Measurements from ENCODE around the gene DNAJB14. TPM values are rescaled to one million over a fixed set of nuclear protein-coding genes. Genes with fewer than 3 reads are reported as not detected.

Gene DNAJB14
- total and polyA plus RNA-seq, 2 of the 13 experiments (the other 11 are each of a cell fraction or from before 2014, with no cell fraction given) = 9.1 to 38.1 TPM

DNA sequence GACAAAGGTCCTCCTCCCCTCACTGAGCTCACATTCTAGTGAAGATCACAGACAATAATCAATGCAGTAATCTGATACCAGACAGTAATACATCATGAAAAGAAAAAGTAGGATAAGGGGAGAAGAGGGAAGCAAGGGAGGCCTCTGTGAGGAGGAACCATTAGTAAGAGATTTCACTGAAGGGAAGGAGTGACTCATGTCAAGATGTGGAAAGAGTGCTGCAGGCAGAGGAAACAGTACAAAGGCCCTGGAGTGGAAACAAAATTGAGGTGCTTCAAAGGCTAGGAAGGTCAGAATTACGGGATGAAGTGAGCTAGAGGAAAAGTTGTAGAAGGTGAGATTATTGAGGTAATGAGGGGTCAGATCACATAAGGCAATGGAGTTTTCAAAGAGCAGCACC, 90.3 kb downstream of the DNAJB14 start (continued):
- TF ChIP-seq, protein P1, sequence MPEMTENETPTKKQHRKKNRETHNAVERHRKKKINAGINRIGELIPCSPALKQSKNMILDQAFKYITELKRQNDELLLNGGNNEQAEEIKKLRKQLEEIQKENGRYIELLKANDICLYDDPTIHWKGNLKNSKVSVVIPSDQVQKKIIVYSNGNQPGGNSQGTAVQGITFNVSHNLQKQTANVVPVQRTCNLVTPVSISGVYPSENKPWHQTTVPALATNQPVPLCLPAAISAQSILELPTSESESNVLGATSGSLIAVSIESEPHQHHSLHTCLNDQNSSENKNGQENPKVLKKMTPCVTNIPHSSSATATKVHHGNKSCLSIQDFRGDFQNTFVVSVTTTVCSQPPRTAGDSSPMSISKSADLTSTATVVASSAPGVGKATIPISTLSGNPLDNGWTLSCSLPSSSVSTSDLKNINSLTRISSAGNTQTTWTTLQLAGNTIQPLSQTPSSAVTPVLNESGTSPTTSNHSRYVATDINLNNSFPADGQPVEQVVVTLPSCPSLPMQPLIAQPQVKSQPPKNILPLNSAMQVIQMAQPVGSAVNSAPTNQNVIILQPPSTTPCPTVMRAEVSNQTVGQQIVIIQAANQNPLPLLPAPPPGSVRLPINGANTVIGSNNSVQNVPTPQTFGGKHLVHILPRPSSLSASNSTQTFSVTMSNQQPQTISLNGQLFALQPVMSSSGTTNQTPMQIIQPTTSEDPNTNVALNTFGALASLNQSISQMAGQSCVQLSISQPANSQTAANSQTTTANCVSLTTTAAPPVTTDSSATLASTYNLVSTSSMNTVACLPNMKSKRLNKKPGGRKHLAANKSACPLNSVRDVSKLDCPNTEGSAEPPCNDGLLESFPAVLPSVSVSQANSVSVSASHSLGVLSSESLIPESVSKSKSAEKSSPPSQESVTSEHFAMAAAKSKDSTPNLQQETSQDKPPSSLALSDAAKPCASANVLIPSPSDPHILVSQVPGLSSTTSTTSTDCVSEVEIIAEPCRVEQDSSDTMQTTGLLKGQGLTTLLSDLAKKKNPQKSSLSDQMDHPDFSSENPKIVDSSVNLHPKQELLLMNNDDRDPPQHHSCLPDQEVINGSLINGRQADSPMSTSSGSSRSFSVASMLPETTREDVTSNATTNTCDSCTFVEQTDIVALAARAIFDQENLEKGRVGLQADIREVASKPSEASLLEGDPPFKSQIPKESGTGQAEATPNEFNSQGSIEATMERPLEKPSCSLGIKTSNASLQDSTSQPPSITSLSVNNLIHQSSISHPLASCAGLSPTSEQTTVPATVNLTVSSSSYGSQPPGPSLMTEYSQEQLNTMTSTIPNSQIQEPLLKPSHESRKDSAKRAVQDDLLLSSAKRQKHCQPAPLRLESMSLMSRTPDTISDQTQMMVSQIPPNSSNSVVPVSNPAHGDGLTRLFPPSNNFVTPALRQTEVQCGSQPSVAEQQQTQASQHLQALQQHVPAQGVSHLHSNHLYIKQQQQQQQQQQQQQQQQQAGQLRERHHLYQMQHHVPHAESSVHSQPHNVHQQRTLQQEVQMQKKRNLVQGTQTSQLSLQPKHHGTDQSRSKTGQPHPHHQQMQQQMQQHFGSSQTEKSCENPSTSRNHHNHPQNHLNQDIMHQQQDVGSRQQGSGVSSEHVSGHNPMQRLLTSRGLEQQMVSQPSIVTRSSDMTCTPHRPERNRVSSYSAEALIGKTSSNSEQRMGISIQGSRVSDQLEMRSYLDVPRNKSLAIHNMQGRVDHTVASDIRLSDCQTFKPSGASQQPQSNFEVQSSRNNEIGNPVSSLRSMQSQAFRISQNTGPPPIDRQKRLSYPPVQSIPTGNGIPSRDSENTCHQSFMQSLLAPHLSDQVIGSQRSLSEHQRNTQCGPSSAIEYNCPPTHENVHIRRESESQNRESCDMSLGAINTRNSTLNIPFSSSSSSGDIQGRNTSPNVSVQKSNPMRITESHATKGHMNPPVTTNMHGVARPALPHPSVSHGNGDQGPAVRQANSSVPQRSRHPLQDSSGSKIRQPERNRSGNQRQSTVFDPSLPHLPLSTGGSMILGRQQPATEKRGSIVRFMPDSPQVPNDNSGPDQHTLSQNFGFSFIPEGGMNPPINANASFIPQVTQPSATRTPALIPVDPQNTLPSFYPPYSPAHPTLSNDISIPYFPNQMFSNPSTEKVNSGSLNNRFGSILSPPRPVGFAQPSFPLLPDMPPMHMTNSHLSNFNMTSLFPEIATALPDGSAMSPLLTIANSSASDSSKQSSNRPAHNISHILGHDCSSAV (CRISPR knock-in tag; IDR thresholded peaks at IDR 0.05; ENCODE audit: borderline replicate concordance) = no peak
- TF ChIP-seq FOXA3 (CRISPR knock-in tag; IDR thresholded peaks at IDR 0.05) = no peak
- TF ChIP-seq AGO2 (optimal IDR thresholded peaks at IDR 0.05; ENCODE audit: low read depth, low read length) = no peak
- TF ChIP-seq, protein P2, sequence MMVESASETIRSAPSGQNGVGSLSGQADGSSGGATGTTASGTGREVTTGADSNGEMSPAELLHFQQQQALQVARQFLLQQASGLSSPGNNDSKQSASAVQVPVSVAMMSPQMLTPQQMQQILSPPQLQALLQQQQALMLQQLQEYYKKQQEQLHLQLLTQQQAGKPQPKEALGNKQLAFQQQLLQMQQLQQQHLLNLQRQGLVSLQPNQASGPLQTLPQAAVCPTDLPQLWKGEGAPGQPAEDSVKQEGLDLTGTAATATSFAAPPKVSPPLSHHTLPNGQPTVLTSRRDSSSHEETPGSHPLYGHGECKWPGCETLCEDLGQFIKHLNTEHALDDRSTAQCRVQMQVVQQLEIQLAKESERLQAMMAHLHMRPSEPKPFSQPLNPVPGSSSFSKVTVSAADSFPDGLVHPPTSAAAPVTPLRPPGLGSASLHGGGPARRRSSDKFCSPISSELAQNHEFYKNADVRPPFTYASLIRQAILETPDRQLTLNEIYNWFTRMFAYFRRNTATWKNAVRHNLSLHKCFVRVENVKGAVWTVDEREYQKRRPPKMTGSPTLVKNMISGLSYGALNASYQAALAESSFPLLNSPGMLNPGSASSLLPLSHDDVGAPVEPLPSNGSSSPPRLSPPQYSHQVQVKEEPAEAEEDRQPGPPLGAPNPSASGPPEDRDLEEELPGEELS (CRISPR knock-in tag; IDR thresholded peaks at IDR 0.05) = no peak

Measured in HepG2 (cell line).